Hematopoietic multipotent progenitor cell treated with erythropoietin and hydrocortisone succinate and interleukin-3 and kit ligand, for 8 days (in vitro differentiated cells): ENCODE data around the gene ADORA3.

Experiments
- DNase-seq: peaks from one replicate; pipeline ENCODE4 v3.0.0-alpha.2; 2015

The ADORA3 gene

GRCh38 chr1:111474106-111474505, 29.3 kb downstream of the ADORA3 start:
- no peak for DNase-seq

GRCh38 chr1:111471538-111471937, 31.9 kb downstream of the ADORA3 start:
- DNase-seq, result no peak

- DNase-seq, result peak; percentile 65
These were observed 32.4 kb downstream of the ADORA3 start for GRCh38 chr1:111471012-111471411.

- no peak for DNase-seq
These were observed 32.8 kb downstream of the ADORA3 start for GRCh38 chr1:111470596-111470995.

GRCh38 chr1:111469539-111469938, 33.9 kb downstream of the ADORA3 start:
- DNase-seq, result no peak

GRCh38 chr1:111468717-111469100, 34.7 kb downstream of the ADORA3 start:
- no peak for DNase-seq

- peak; percentile 48 for DNase-seq
These were observed 35.3 kb downstream of the ADORA3 start for GRCh38 chr1:111467865-111468716.

- no peak for DNase-seq
These were observed 37.0 kb downstream of the ADORA3 start for GRCh38 chr1:111466480-111466879.

GRCh38 chr1:111465754-111466153, 37.7 kb downstream of the ADORA3 start:
- no peak for DNase-seq

GRCh38 chr1:111463029-111463683, 40.3 kb downstream of the ADORA3 start:
- DNase-seq, result peak; percentile 75

GRCh38 chr1:111462370-111463028, 40.9 kb downstream of the ADORA3 start:
- DNase-seq, result no peak

- no peak for DNase-seq
These were observed 41.7 kb downstream of the ADORA3 start for GRCh38 chr1:111461765-111462164.

- DNase-seq, result no peak
These were observed 47.8 kb downstream of the ADORA3 start for GRCh38 chr1:111455642-111456031.

- DNase-seq, result no peak
These were observed 48.4 kb downstream of the ADORA3 start for GRCh38 chr1:111454859-111455641.

GRCh38 chr1:111453706-111454105, 49.7 kb downstream of the ADORA3 start:
- no peak for DNase-seq

- DNase-seq, result no peak
These were observed 50.9 kb downstream of the ADORA3 start for GRCh38 chr1:111452581-111452980.

- DNase-seq, result no peak
These were observed 53.2 kb downstream of the ADORA3 start for GRCh38 chr1:111450185-111450584.

- DNase-seq, result no peak
These were observed 53.8 kb downstream of the ADORA3 start for GRCh38 chr1:111449703-111450017.
